ENCODE measurements around the gene ST3GAL3. TPM values are rescaled to one million over a fixed set of nuclear protein-coding genes. Genes with fewer than 3 reads are reported as not detected.

ST3GAL3 gene
- total and polyA plus RNA-seq, 2 experiments from 2014 or later, result 4.5 to 7.0 TPM

DNA sequence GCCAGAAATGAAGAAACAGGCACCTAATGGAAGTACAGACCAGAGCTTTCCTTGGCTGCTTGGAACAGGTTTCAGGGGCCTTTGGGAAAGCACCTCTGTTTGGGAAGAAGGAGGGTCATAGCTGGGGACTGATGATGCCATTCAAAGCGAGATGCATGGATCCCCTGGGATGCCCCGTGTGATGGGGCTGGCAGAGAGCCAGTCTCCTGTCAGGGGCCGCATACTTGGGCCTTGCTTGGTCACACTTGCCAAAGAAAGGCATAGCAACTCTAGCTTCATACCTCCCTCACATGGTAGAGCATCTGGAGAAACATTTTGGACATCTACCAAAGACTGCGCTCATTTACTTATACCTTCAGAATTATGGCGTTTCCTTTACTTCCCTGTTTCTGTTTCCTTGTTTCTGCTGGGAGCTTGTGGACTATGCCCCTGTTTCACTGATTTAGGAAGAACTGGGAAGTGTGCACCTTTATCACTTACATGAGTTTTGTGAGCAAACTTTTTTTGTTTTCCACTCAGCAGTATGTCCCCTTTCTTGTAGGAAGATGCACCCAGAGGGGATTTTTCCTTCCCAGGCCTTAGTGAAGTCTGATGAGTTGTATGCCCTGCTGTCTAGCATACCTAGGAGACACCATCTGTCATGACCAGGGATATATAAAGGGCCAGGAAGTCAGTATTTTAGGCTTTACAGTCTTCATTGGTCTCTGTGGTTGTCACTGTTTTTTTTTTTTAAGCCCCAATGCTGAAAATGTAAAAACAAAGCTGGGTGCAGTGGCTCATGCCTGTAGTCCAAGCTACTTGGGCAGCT is 19.8 kb upstream of the ST3GAL3 start (continued):
- TF ChIP-seq ETS1 (IDR thresholded peaks at IDR 0.05) (no peak), REST (IDR thresholded peaks at IDR 0.05; ENCODE audit: unreplicated experiment) (no peak)

GRCh38 chr1:43688109-43688387 is 19.3 kb upstream of the ST3GAL3 start:
- H3K36me3 Mint-ChIP-seq (ENCODE audit: low read depth), result no peaks in the 10 kb centered on the region; the same call in 1 of the 3 replicates
- no peak overlapping the region for H3K4me2 ChIP-seq
- no peak for TF ChIP-seq ZNF331 (CRISPR knock-in tag; IDR thresholded peaks at IDR 0.05; ENCODE audit: low read depth)
- TF ChIP-seq EZH2 (IDR thresholded peaks at IDR 0.05; ENCODE audit: low read depth, unreplicated experiment), result no peak
- no peak for TF ChIP-seq ZNF114 (CRISPR knock-in tag; IDR thresholded peaks at IDR 0.05)
- no peak for TF ChIP-seq EZH2phosphoT487 (IDR thresholded peaks at IDR 0.05; ENCODE audit: unreplicated experiment)
- TF ChIP-seq, protein P1, sequence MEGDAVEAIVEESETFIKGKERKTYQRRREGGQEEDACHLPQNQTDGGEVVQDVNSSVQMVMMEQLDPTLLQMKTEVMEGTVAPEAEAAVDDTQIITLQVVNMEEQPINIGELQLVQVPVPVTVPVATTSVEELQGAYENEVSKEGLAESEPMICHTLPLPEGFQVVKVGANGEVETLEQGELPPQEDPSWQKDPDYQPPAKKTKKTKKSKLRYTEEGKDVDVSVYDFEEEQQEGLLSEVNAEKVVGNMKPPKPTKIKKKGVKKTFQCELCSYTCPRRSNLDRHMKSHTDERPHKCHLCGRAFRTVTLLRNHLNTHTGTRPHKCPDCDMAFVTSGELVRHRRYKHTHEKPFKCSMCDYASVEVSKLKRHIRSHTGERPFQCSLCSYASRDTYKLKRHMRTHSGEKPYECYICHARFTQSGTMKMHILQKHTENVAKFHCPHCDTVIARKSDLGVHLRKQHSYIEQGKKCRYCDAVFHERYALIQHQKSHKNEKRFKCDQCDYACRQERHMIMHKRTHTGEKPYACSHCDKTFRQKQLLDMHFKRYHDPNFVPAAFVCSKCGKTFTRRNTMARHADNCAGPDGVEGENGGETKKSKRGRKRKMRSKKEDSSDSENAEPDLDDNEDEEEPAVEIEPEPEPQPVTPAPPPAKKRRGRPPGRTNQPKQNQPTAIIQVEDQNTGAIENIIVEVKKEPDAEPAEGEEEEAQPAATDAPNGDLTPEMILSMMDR (conservative IDR thresholded peaks at IDR 0.05; ENCODE audit: low read depth in 2 of 2), result no peak
- no peak for TF ChIP-seq JUNB (IDR thresholded peaks at IDR 0.05; ENCODE audit: unreplicated experiment)
- TF ChIP-seq, protein P2, sequence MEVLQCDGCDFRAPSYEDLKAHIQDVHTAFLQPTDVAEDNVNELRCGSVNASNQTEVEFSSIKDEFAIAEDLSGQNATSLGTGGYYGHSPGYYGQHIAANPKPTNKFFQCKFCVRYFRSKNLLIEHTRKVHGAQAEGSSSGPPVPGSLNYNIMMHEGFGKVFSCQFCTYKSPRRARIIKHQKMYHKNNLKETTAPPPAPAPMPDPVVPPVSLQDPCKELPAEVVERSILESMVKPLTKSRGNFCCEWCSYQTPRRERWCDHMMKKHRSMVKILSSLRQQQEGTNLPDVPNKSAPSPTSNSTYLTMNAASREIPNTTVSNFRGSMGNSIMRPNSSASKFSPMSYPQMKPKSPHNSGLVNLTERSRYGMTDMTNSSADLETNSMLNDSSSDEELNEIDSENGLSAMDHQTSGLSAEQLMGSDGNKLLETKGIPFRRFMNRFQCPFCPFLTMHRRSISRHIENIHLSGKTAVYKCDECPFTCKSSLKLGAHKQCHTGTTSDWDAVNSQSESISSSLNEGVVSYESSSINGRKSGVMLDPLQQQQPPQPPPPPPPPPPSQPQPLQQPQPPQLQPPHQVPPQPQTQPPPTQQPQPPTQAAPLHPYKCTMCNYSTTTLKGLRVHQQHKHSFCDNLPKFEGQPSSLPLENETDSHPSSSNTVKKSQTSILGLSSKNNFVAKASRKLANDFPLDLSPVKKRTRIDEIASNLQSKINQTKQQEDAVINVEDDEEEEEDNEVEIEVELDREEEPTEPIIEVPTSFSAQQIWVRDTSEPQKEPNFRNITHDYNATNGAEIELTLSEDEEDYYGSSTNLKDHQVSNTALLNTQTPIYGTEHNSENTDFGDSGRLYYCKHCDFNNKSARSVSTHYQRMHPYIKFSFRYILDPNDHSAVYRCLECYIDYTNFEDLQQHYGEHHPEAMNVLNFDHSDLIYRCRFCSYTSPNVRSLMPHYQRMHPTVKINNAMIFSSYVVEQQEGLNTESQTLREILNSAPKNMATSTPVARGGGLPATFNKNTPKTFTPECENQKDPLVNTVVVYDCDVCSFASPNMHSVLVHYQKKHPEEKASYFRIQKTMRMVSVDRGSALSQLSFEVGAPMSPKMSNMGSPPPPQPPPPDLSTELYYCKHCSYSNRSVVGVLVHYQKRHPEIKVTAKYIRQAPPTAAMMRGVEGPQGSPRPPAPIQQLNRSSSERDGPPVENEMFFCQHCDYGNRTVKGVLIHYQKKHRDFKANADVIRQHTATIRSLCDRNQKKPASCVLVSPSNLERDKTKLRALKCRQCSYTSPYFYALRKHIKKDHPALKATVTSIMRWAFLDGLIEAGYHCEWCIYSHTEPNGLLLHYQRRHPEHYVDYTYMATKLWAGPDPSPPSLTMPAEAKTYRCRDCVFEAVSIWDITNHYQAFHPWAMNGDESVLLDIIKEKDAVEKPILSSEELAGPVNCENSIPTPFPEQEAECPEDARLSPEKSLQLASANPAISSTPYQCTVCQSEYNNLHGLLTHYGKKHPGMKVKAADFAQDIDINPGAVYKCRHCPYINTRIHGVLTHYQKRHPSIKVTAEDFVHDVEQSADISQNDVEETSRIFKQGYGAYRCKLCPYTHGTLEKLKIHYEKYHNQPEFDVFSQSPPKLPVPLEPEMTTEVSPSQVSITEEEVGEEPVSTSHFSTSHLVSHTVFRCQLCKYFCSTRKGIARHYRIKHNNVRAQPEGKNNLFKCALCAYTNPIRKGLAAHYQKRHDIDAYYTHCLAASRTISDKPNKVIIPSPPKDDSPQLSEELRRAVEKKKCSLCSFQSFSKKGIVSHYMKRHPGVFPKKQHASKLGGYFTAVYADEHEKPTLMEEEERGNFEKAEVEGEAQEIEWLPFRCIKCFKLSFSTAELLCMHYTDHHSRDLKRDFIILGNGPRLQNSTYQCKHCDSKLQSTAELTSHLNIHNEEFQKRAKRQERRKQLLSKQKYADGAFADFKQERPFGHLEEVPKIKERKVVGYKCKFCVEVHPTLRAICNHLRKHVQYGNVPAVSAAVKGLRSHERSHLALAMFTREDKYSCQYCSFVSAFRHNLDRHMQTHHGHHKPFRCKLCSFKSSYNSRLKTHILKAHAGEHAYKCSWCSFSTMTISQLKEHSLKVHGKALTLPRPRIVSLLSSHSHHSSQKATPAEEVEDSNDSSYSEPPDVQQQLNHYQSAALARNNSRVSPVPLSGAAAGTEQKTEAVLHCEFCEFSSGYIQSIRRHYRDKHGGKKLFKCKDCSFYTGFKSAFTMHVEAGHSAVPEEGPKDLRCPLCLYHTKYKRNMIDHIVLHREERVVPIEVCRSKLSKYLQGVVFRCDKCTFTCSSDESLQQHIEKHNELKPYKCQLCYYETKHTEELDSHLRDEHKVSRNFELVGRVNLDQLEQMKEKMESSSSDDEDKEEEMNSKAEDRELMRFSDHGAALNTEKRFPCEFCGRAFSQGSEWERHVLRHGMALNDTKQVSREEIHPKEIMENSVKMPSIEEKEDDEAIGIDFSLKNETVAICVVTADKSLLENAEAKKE (CRISPR knock-in tag; IDR thresholded peaks at IDR 0.05), result no peak

More at GRCh38 chr1:43688109-43688387, 19.3 kb upstream of the ST3GAL3 start:
- no peak overlapping the region for H3K27ac Mint-ChIP-seq
- no peak overlapping the region for H3K4me3 Mint-ChIP-seq
- H3K36me3 ChIP-seq (ENCODE audit: insufficient read depth), result peaks cover 86% of the 10 kb centered on the region
- no peaks in the 10 kb centered on the region for H3K9me3 Mint-ChIP-seq
- peaks cover 43% of the 10 kb centered on the region for H4K20me1 ChIP-seq (replicated peaks; ENCODE audit: insufficient read depth)
- no peak overlapping the region for H3K27ac ChIP-seq (ENCODE audit: low read depth)
- no peak overlapping the region for H2AFZ ChIP-seq
- ATAC-seq, result no peak
- H3K4me1 ChIP-seq (ENCODE audit: insufficient read depth), result no peaks in the 10 kb centered on the region
- no peaks in the 10 kb centered on the region for H3K9me2 ChIP-seq (ENCODE audit: insufficient read depth)
- peaks cover 10% of the 10 kb centered on the region; the same call in 1 of the 2 replicates for H3K79me2 ChIP-seq (replicated peaks; ENCODE audit: insufficient read depth)
- H3K4me1 Mint-ChIP-seq, result no peaks in the 10 kb centered on the region
- H3K27me3 ChIP-seq (ENCODE audit: insufficient read depth), result no peaks in the 10 kb centered on the region
- peaks cover 20% of the 10 kb centered on the region; the same call in 1 of the 2 replicates for H3F3A ChIP-seq (replicated peaks; ENCODE audit: low read depth)
- H3K4me3 ChIP-seq, result no peak overlapping the region
- peaks cover 3% of the 10 kb centered on the region for H3K27me3 Mint-ChIP-seq (ENCODE audit: insufficient read depth, low read depth, poor library complexity)
- DNase-seq (ENCODE audit: low spot score), result no peak

Measured in GM23338 (cell line).